IMR-90 (cell line): ENCODE measurements around the gene STMN3.

Experiments used
- CEBPB ChIP-seq: IDR thresholded peaks from 2 replicates; pipeline ENCODE4 v1.6.1; 2012; ENCODE audit warnings: low read depth, low read length, improper control_type of control experiment
- CTCF ChIP-seq: conservative IDR thresholded peaks from 2 replicates; pipeline ENCODE4 v1.5.1; 2012; ENCODE audit warnings: mild to moderate bottlenecking, low read depth, low read length, improper control_type of control experiment
- FOS ChIP-seq: fragments of 150-350 bp; IDR thresholded peaks from 2 replicates; pipeline ENCODE4 v1.6.1; 2016; ENCODE audit warnings: low read depth, low read length
- MXI1 ChIP-seq: IDR thresholded peaks from 2 replicates; pipeline ENCODE4 v1.6.1; 2012; ENCODE audit warnings: low read depth, mild to moderate bottlenecking, low read length, moderate library complexity, borderline replicate concordance
- POLR2A ChIP-seq: IDR thresholded peaks from 2 replicates; pipeline ENCODE4 v1.6.1; 2012; ENCODE audit warnings: mild to moderate bottlenecking, low read depth, low read length
- RAD21 ChIP-seq: IDR thresholded peaks from 2 replicates; pipeline ENCODE4 v1.6.1; 2012; ENCODE audit warnings: low read length, improper control_type of control experiment
- RCOR1 ChIP-seq: IDR thresholded peaks from 2 replicates; pipeline ENCODE4 v1.6.1; 2012; ENCODE audit warnings: mild to moderate bottlenecking, low read length, improper control_type of control experiment; ENCODE audit not compliant: insufficient replicate concordance
- RFX5 ChIP-seq: IDR thresholded peaks from 2 replicates; pipeline ENCODE4 v1.8.0; 2012; ENCODE audit warnings: low read depth, mild to moderate bottlenecking, low read length, moderate library complexity
- SMC3 ChIP-seq: fragments of 150-350 bp; IDR thresholded peaks from 2 replicates; pipeline ENCODE4 v1.6.1; 2016; ENCODE audit warnings: low read depth, mild to moderate bottlenecking, antibody characterized with exemption, low read length, moderate library complexity
- TF ChIP-seq, protein P1 (sequence below): fragments of 150-350 bp; IDR thresholded peaks from 2 replicates; pipeline ENCODE4 v1.6.1; 2017; ENCODE audit warnings: mild to moderate bottlenecking, antibody characterized with exemption, low read length, low read depth

- TF ChIP-seq CTCF (no peak), POLR2A (no peak), RFX5 (no peak), RAD21 (no peak), CEBPB (no peak), FOS (no peak), RCOR1 (no peak), MXI1 (no peak), SMC3 (no peak)
- TF ChIP-seq, protein P1, sequence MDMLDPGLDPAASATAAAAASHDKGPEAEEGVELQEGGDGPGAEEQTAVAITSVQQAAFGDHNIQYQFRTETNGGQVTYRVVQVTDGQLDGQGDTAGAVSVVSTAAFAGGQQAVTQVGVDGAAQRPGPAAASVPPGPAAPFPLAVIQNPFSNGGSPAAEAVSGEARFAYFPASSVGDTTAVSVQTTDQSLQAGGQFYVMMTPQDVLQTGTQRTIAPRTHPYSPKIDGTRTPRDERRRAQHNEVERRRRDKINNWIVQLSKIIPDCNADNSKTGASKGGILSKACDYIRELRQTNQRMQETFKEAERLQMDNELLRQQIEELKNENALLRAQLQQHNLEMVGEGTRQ = no peak
Observed at GRCh38 chr20:63598479-63599395, 54.5 kb downstream of the STMN3 start.
